Activated naive CD4-positive, alpha-beta T cell treated with Interleukin-2 at 50 U/mL for 16 hours (primary cell): ENCODE results near the gene MTMR12.
"Not testable (repeated sequence)": the region's sequence is repeated elsewhere in the genome, so short reads cannot be mapped to it uniquely, and the experiment has no call there.

Source experiments
- DNase-seq: peaks from one replicate; pipeline ENCODE4 v3.0.0-alpha.2; 2020

Gene MTMR12

GRCh38 chr5:32297181-32298058 lies 15.3 kb downstream of the MTMR12 start:
- DNase-seq, result no peak

GRCh38 chr5:32295966-32296772 lies 16.6 kb downstream of the MTMR12 start:
- not testable (repeated sequence) for DNase-seq

GRCh38 chr5:32291591-32291990 lies 21.1 kb downstream of the MTMR12 start:
- DNase-seq, result no peak

- DNase-seq, result no peak
These were observed 21.8 kb downstream of the MTMR12 start for GRCh38 chr5:32290922-32291321.

GRCh38 chr5:32290501-32290900 lies 22.2 kb downstream of the MTMR12 start:
- DNase-seq, result not testable (repeated sequence)

GRCh38 chr5:32289986-32290385 lies 22.8 kb downstream of the MTMR12 start:
- not testable (repeated sequence) for DNase-seq

GRCh38 chr5:32288135-32288534 lies 24.6 kb downstream of the MTMR12 start:
- not testable (repeated sequence) for DNase-seq

- DNase-seq, result not testable (repeated sequence)
These were observed 25.2 kb downstream of the MTMR12 start for GRCh38 chr5:32287525-32287924.

- DNase-seq, result no peak
These were observed 27.1 kb downstream of the MTMR12 start for GRCh38 chr5:32285510-32286138.

- no peak for DNase-seq
These were observed 29.0 kb downstream of the MTMR12 start for GRCh38 chr5:32283539-32284377.

GRCh38 chr5:32283061-32283460 lies 29.7 kb downstream of the MTMR12 start:
- no peak for DNase-seq

GRCh38 chr5:32282633-32283032 lies 30.1 kb downstream of the MTMR12 start:
- DNase-seq, result no peak

GRCh38 chr5:32281378-32282133 lies 31.2 kb downstream of the MTMR12 start:
- DNase-seq, result not testable (repeated sequence)

- peak; percentile 59 for DNase-seq
These were observed 32.1 kb downstream of the MTMR12 start for GRCh38 chr5:32280656-32281081.

- no peak for DNase-seq
These were observed 33.0 kb downstream of the MTMR12 start for GRCh38 chr5:32279786-32280185.

- DNase-seq, result no peak
These were observed 33.5 kb downstream of the MTMR12 start for GRCh38 chr5:32279223-32279622.

- DNase-seq, result peak; percentile 20
These were observed 34.3 kb downstream of the MTMR12 start for GRCh38 chr5:32278406-32278805.

GRCh38 chr5:32277798-32278197 lies 34.9 kb downstream of the MTMR12 start:
- no peak for DNase-seq

- no peak for DNase-seq
These were observed 36.4 kb downstream of the MTMR12 start for GRCh38 chr5:32276173-32276853.

- DNase-seq, result no peak
These were observed 37.4 kb downstream of the MTMR12 start for GRCh38 chr5:32275396-32275741.
